LNCAP (cell line): ENCODE data around the gene RABGGTA.

Experiments used
- TF ChIP-seq, protein P1 (sequence below): fragments of 450-650 bp; IDR thresholded peaks from 2 replicates; pipeline ENCODE4 v1.5.1; 2017; ENCODE audit warnings: mild to moderate bottlenecking

The RABGGTA gene

DNA sequence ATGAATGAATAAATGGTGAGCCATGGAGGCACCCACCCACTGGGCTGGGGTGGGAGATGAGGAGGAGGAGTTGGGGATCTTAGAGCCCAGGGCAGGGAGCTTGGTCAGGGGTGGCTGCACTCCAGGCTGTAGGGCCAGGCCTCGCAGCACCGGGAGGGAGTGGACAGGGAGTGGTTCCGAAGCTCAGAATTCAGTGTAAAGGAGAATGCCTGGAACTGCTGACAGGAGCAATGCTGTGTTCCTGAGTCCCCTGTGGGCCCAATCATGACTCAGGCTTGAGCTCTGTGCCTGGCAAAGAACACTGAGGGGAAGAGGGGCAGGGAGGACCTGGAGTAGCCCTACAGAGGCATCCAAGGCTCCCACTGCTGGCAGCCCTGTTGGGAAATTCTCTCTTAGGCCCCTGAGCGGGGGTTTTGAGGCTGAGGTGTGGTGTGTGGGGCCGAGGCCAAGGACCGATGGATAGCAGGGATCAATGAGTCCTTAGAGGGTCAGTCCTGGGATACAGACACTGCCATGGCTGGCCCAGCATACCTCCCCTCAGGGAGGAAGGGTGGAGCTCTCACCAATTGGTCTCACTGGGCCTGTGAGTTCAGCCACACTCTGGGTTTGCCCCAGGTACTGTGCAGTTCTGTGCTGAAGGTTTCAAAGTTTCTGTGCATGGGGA lies 9.5 kb upstream of the RABGGTA start:
- TF ChIP-seq, protein P1, sequence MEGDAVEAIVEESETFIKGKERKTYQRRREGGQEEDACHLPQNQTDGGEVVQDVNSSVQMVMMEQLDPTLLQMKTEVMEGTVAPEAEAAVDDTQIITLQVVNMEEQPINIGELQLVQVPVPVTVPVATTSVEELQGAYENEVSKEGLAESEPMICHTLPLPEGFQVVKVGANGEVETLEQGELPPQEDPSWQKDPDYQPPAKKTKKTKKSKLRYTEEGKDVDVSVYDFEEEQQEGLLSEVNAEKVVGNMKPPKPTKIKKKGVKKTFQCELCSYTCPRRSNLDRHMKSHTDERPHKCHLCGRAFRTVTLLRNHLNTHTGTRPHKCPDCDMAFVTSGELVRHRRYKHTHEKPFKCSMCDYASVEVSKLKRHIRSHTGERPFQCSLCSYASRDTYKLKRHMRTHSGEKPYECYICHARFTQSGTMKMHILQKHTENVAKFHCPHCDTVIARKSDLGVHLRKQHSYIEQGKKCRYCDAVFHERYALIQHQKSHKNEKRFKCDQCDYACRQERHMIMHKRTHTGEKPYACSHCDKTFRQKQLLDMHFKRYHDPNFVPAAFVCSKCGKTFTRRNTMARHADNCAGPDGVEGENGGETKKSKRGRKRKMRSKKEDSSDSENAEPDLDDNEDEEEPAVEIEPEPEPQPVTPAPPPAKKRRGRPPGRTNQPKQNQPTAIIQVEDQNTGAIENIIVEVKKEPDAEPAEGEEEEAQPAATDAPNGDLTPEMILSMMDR = no peak

DNA sequence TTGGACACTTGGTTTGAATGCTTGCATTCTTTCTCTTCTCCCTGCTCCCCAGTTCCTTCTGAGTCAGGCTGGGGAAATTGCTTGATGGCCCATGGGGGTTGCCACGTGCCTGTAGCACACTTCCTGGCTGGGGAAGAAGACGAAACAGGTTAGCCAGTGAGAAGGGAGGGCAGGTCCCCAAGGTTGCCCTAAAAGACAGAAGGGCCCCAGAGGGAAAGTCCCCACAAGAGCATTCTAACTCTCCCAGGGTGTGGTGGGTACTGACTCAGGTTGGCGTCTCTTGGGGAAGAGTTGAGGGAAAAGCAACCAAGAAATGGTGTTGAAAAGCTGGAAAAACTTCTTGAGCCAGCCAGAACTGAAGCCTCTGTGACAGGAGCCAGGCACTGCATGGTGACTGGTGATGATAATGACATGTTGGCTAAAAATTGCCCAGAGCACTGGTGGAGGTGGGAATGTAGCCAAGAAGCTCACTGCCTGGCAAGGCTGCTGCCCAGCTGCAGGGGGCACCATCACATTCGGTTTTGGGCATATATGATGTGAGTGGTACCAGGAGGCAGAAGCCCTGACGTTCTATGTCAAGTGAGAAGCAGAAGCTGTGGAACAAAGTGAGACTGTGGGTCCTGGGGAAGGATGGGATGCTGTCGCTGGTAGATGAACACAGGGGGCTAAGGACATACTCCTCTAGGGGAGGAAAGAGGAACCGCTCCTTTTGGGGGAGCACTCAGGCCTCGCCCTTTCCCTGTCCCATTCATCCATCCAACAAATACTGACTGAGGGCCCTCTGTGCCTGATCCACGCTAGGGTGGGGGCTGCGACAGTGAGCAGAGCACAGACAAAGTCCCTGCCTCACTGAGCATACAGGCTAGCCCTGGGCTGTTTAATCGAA lies 8.1 kb upstream of the RABGGTA start:
- TF ChIP-seq, protein P1 = peak; percentile 20; the same call in 1 of the 2 replicates

DNA sequence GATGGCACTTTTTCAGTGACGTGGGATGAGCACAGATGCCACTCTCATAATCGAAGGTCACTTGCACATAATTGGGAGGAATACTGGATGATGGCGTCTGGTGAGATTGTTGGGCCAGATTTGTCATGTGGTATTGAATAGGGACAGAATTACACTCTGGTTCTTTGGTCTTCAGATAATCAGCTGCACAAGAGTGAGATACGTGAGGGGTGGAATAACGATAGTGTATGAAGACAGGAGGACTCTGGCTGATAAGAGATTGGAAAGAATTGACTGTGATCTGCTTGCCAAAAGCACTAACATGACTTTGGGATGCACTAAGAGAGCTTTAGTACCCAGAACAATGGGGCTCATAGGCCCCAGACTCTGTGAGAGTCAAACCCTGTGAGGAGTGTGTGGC lies 7.0 kb upstream of the RABGGTA start:
- TF ChIP-seq, protein P1 = no peak

DNA sequence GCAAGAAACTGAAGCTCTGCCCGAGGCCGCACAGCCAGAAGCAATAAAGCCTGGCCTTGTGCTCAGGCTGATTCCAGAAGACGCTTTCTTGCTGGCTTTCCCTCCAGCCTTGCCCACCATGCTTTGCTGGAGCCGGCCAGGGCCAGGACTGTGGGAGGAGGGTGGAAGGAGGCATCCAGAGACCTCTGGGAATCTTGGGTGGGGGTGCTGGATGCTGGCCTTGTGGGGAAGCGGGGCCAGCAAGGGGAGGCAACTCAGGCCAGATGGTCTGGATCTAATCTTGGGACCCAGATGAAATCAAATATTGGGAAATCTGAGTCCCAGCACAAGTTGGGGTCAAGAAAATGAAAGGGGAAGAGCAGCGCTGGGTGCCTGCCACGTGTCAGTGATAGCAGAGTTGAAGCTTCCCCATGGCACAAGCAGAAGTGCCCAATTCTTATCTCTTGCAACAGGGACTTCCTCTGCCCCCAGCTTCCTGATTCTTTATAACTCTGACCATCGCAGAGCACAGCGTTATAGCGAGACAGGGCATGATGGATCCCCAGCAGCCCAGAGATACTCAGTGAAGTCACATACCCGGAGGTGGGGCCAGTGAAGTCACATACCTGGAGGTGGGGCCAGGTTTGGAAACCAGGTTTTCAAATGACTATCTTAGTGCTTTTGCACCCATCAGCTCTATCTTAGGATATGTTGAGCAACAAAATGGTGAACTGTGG lies 6.4 kb upstream of the RABGGTA start:
- TF ChIP-seq, protein P1 = no peak

DNA sequence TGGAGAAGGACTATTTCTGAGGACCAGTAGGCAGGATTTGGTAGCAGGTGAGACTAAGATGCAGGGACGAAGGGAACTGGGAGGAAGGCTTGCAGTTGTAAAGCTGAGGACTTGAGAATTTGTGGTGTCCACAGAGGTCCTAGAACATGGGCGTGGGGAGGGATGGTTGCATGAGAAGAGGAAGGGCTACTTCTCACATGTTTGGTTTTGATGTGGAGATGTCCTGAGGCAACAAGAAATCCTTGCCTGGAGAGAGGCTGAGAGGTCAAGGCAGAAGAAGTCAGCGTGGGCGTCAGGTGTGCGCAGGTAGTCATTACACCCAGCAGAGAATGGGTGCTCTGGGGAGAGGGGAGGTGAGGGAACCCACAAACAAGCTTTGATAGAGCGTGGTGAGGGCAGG lies 5.7 kb upstream of the RABGGTA start:
- TF ChIP-seq, protein P1 = no peak

DNA sequence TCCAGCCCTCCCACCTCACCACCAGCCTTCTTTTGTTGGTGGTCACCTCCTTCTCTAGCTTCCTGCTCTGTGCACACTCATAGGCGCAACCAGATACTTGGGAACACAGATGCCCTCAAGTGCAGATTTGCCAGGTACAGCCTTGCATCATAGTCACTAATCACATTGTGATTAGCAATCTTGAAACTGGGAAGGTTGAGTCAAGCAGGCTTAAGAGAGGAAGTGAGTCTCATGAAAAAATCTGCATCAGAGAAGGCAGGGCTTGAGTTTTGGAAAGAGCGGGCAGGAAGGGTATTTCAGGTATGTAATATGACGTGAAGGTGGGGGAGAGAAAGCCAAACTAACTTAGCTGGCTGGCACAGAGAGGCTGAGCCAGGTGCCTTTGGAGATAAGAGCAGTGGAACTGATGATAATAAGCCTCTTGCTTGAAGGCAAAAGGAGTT lies 2.7 kb upstream of the RABGGTA start:
- TF ChIP-seq, protein P1 = no peak

DNA sequence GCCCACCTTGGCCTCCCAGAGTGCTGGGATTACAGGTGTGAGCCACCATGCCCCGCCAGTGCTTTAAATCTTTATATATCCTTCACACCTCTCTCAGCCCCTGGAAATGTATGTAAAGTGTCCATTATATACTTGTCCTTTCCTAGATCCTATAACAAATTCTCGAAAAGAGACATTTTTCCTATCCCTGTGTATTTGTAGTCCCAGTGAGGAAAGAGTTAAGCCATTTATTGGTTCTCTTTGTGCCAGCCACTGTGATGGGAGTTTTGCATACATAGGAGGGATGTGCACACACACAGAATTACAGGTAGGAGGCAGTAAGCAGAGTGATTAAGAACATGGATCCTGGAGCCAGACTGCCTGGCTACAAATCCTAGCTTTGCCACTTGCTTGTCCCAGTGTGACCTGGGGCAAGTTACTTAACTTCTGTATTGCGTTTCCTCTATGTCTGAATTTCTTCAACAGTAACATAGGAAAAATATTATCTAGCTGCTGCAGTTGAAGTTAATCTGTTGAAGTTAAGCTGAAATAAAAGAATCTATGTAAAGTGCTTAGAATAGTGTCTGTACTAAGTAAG lies 2.1 kb upstream of the RABGGTA start:
- TF ChIP-seq, protein P1 = peak; percentile 32; the same call in 1 of the 2 replicates
